H1 (cell line): Measurements from ENCODE around the gene STX18. TPM values are rescaled to one million over a fixed set of nuclear protein-coding genes. Genes with fewer than 3 reads are reported as not detected.

Experiments
- ZNF274 ChIP-seq: IDR thresholded peaks from 2 replicates; pipeline ENCODE4 v1.7.0; 2012; ENCODE audit warnings: low read length, borderline replicate concordance; ENCODE audit errors: extremely low read depth
- polyA plus RNA-seq, 7 experiments: library from polyadenylated mRNA; depleted of rRNA in 3 of 7; stranded (reverse) in 5 of 7; unstranded in 2 of 7; fragments of >200 nt in 5 of 7; fragments of 200-250 nt in 2 of 7; gene quantifications; 1 replicate in 5 of 7; 2 replicates in 1 of 7; 4 replicates in 1 of 7; pipeline versions ENCODE4 v1.2.1 to v1.2.3, GENCODE V29; 2011 to 2013; ENCODE audit warnings: missing spikeins in 2 of 7, mixed read lengths in 2 of 7
- total RNA-seq: library from RNA; stranded (reverse); fragmentation: NEBNext Ultra II Directional; extraction: Animal tissue kit (Norgen Biotek cat#: 25700); gene quantifications from 2 replicates; pipeline ENCODE4 v1.2.1, GENCODE V29; 2021

STX18 gene
- total and polyA plus RNA-seq, 2 of the 8 experiments (the other 6 are each of a cell fraction or from before 2014, with no cell fraction given): 14.6 to 18.3 TPM

- TF ChIP-seq ZNF274: no peak
Measured at GRCh38 chr4:4455210-4455865, 86.5 kb downstream of the STX18 start (continued).
